Kidney epithelial cell (primary cell): ENCODE data around the gene RIPOR3. TPM values are rescaled to one million over a fixed set of nuclear protein-coding genes. Genes with fewer than 3 reads are reported as not detected.

ENCODE experiments used
- DNase-seq: peaks from one replicate; pipeline ENCODE4 v3.0.0-alpha.2; 2010; ENCODE audit warnings: low read depth
- H3K27me3 ChIP-seq: 2 replicates; pipeline ENCODE4 v1.6.0; 2011; ENCODE audit warnings: low read length; ENCODE audit not compliant: control insufficient read depth, insufficient read depth
- H3K36me3 ChIP-seq: 2 replicates; pipeline ENCODE4 v1.5.1; 2011; ENCODE audit warnings: low read length; ENCODE audit not compliant: control insufficient read depth, insufficient read depth
- H3K4me3 ChIP-seq: 2 replicates; pipeline ENCODE4 v1.5.1; 2011; ENCODE audit warnings: low read depth, mild to moderate bottlenecking, control low read depth, low read length
- CTCF ChIP-seq: IDR thresholded peaks from 2 replicates; pipeline ENCODE4 v1.5.1; 2011; ENCODE audit warnings: mild to moderate bottlenecking, moderate library complexity, low read length, control low read depth, inconsistent platforms; ENCODE audit not compliant: insufficient read depth, poor library complexity, severe bottlenecking
- total RNA-seq: library from RNA; depleted of rRNA; stranded (reverse); fragments of >200 nt; gene quantifications from 2 replicates; pipeline ENCODE4 v1.2.3, GENCODE V29; 2015

The RIPOR3 gene
- total RNA-seq, 1 donor from 2014 or later: 0.08 TPM

GRCh38 chr20:50609438-50609989 is 81.8 kb downstream of the RIPOR3 start:
- no peak for TF ChIP-seq CTCF
- Histone ChIP-seq H3K4me3 (no peak overlapping the region), H3K27me3 (no peaks in the 10 kb centered on the region), H3K36me3 (no peaks in the 10 kb centered on the region)
- DNase-seq: no peak

DNA sequence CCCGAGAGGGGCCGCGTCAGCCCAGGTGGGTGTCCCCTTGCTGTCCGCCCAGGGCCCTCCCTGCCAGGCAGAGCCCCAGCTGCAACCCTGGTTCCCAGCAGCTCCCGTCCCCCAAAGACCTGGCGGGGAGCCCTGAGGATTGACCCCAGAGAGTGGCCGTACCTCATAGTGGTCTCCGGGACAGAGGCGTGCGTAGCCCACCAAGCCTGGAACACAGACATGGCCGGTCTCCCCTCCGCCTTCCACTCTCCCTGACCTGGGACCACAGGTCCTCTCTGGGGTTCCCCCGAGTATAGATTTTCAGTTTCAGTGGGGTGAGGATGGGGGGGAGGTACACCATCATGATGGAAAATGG is 82.6 kb downstream of the RIPOR3 start:
- Histone ChIP-seq H3K27me3 (no peaks in the 10 kb centered on the region), H3K4me3 (no peak overlapping the region), H3K36me3 (no peaks in the 10 kb centered on the region)
- no peak for TF ChIP-seq CTCF
- no peak for DNase-seq

GRCh38 chr20:50607850-50608749 is 83.2 kb downstream of the RIPOR3 start:
- H3K36me3 ChIP-seq: no peaks in the 10 kb centered on the region
- H3K27me3 ChIP-seq: no peaks in the 10 kb centered on the region
- H3K4me3 ChIP-seq: no peak overlapping the region
- no peak for TF ChIP-seq CTCF
- DNase-seq: no peak

DNA sequence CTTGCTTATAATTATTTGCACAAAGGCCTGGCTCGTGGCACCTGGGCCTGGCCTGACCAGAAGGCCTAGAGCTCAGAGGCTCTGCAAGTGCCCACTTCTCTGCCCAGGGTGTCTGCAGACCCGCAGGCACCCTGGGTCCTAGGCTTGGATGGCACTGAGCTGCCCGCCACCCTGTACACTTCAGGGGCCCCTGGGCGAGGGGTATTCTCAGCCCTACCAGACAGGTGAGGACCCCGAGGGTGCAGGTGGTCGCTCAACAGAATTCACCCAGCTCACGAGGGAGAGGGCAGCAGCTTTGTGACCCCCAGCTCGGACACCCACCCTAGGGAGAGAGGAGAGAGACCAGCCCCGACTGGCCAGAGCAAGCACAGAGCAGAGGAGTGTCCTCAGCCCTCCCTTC is 83.9 kb downstream of the RIPOR3 start:
- H3K36me3 ChIP-seq: no peaks in the 10 kb centered on the region
- no peak overlapping the region for H3K4me3 ChIP-seq
- H3K27me3 ChIP-seq: no peaks in the 10 kb centered on the region
- TF ChIP-seq CTCF: no peak
- DNase-seq: no peak

- Histone ChIP-seq H3K36me3 (no peaks in the 10 kb centered on the region), H3K27me3 (no peaks in the 10 kb centered on the region), H3K4me3 (no peak overlapping the region)
- DNase-seq: no peak
- no peak for TF ChIP-seq CTCF
These were observed 86.2 kb downstream of the RIPOR3 start for GRCh38 chr20:50605136-50605535.

DNA sequence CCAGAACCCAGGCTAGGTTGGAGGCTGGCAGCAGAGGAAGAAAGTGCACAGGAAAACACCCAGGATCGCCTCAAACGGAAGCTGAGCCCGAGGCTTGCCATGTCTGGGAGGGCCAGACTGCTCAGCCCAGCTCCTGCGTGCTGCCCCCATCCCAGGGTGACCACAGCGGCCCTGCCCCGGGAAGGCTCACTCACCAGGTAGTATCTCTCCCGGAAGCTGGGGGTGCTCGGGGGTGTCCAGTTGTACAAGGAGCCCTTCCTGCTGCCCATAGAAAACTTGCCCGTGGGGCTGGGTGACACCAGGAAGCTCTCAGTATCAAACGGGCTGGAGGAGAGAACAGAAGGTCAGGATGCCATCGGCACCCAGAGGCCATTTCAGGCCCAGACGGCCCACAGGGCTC is 86.9 kb downstream of the RIPOR3 start:
- H3K36me3 ChIP-seq: no peaks in the 10 kb centered on the region
- no peak for TF ChIP-seq CTCF

More for the DNA sequence above, 86.9 kb downstream of the RIPOR3 start:
- Histone ChIP-seq H3K4me3 (no peak overlapping the region), H3K27me3 (no peaks in the 10 kb centered on the region)
- no peak for DNase-seq
